SK-N-SH (cell line): ENCODE data around the gene KLHL14. TPM values are rescaled to one million over a fixed set of nuclear protein-coding genes. Genes with fewer than 3 reads are reported as not detected.

Experiments used
- CTCF ChIA-PET: fragments of 300-600, 350-600 bp; formaldehyde crosslinking; extraction: SDS; loops from one replicate; lab custom pipeline; 2021; lab: Yijun Ruan, JAX
- POLR2A ChIA-PET: fragments of 350-600 bp; sonication (Branson Sonifier 250); formaldehyde crosslinking; extraction: SDS; loops from one replicate; lab custom pipeline; 2020; ENCODE audit warnings: antibody characterized with exemption, inconsistent platforms; lab: Yijun Ruan, JAX
- DNase-seq: peaks from one replicate; pipeline ENCODE4 v3.0.0; 2012
- H2AFZ ChIP-seq: fragments of 200-600 bp; sonication (generic); 2 replicates; pipeline ENCODE4 v1.8.1; 2016; ENCODE audit warnings: antibody characterized with exemption, mild to moderate bottlenecking, low read depth
- H3F3A ChIP-seq: fragments of 200-600 bp; sonication (generic); replicated peaks from 2 replicates; pipeline ENCODE3; 2016; ENCODE audit warnings: antibody characterized with exemption, mild to moderate bottlenecking; ENCODE audit not compliant: insufficient read depth
- H3K27ac ChIP-seq, 2 experiments: fragments of 200-500 bp in 1 of 2; fragments of 200-600 bp in 1 of 2; sonication (Bioruptor generic) in 1 of 2; sonication (generic), shearing (Covaris generic) in 1 of 2; 2 replicates each; pipeline versions ENCODE4 v1.5.1 to v1.6.1; 2014 to 2016; ENCODE audit warnings: low read depth in 2 of 2, inconsistent platforms in 1 of 2, low read length in 1 of 2, mild to moderate bottlenecking in 1 of 2, mixed read lengths in 1 of 2
- H3K27me3 ChIP-seq: fragments of 200-600 bp; sonication (generic), shearing (Covaris generic); 2 replicates; pipeline ENCODE4 v1.6.1; 2016; ENCODE audit warnings: mixed run types; ENCODE audit not compliant: insufficient read depth
- H3K36me3 ChIP-seq, 2 experiments: fragments of 200-500 bp in 1 of 2; fragments of 200-600 bp in 1 of 2; sonication (Bioruptor generic) in 1 of 2; sonication (generic) in 1 of 2; replicated peaks in 1 of 2; 2 replicates each; pipeline versions ENCODE3 to v1.5.1; 2014 to 2016; ENCODE audit warnings: low read length in 1 of 2, mild to moderate bottlenecking in 1 of 2; ENCODE audit not compliant: insufficient read depth in 2 of 2, control insufficient read depth in 1 of 2
- H3K4me1 ChIP-seq, 2 experiments: fragments of 200-500 bp in 1 of 2; fragments of 200-600 bp in 1 of 2; sonication (Bioruptor generic) in 1 of 2; sonication (generic), shearing (Covaris generic) in 1 of 2; 2 replicates each; pipeline versions ENCODE4 v1.5.1 to v1.6.1; 2014 to 2016; ENCODE audit warnings: low read depth in 1 of 2, low read length in 1 of 2, mixed run types in 1 of 2; ENCODE audit not compliant: insufficient read depth in 2 of 2, control insufficient read depth in 1 of 2
- H3K4me2 ChIP-seq: fragments of 200-600 bp; sonication (generic), shearing (Covaris generic); 2 replicates; pipeline ENCODE4 v1.6.1; 2017; ENCODE audit warnings: mixed run types
- H3K4me3 ChIP-seq, 2 experiments: fragments of 200-500 bp in 1 of 2; fragments of 200-600 bp in 1 of 2; sonication (Bioruptor generic) in 1 of 2; sonication (generic), shearing (Covaris generic) in 1 of 2; 2 replicates each; pipeline versions ENCODE4 v1.5.1 to v1.8.1; 2014 to 2016; ENCODE audit warnings: low read depth in 2 of 2, inconsistent platforms in 1 of 2, low read length in 1 of 2, mild to moderate bottlenecking in 1 of 2, mixed read lengths in 1 of 2, moderate library complexity in 1 of 2
- H3K79me2 ChIP-seq: fragments of 200-600 bp; sonication (generic); 2 replicates; pipeline ENCODE4 v1.8.1; 2017; ENCODE audit warnings: mild to moderate bottlenecking; ENCODE audit not compliant: insufficient read depth
- H3K9ac ChIP-seq: fragments of 200-600 bp; sonication (generic); 2 replicates; pipeline ENCODE4 v1.6.1; 2017; ENCODE audit warnings: mixed run types
- H3K9me2 ChIP-seq: fragments of 200-600 bp; sonication (generic); 2 replicates; pipeline ENCODE4 v1.6.1; 2017; ENCODE audit warnings: mixed run types
- H3K9me3 ChIP-seq: fragments of 200-600 bp; sonication (generic); 2 replicates; pipeline ENCODE4 v1.6.1; 2017; ENCODE audit warnings: mixed run types, mild to moderate bottlenecking, moderate library complexity
- H4K20me1 ChIP-seq: fragments of 200-600 bp; sonication (generic); 2 replicates; pipeline ENCODE4 v1.6.1; 2017; ENCODE audit warnings: mild to moderate bottlenecking, mixed run types; ENCODE audit not compliant: insufficient read depth
- ELF1 ChIP-seq: IDR thresholded peaks from 2 replicates; pipeline ENCODE4 v1.4.0; 2012
- FOSL2 ChIP-seq: IDR thresholded peaks from 2 replicates; pipeline ENCODE4 v1.4.0; 2012; ENCODE audit warnings: low read depth, mild to moderate bottlenecking, moderate library complexity, borderline replicate concordance
- JUND ChIP-seq: IDR thresholded peaks from 2 replicates; pipeline ENCODE4 v1.4.0; 2012
- RAD21 ChIP-seq: IDR thresholded peaks from 2 replicates; pipeline ENCODE4 v1.6.1; 2012; ENCODE audit warnings: mild to moderate bottlenecking, low read length
- REST ChIP-seq: IDR thresholded peaks from 2 replicates; pipeline ENCODE4 v1.6.1; 2012; ENCODE audit warnings: mild to moderate bottlenecking, low read depth, low read length, moderate library complexity
- SIN3A ChIP-seq: IDR thresholded peaks from 2 replicates; pipeline ENCODE4 v1.6.1; 2012; ENCODE audit warnings: low read depth, mild to moderate bottlenecking, low read length, moderate library complexity, borderline replicate concordance
- SMC3 ChIP-seq: IDR thresholded peaks from 2 replicates; pipeline ENCODE4 v1.6.1; 2012; ENCODE audit warnings: low read depth, low read length, improper control_type of control experiment
- TAF1 ChIP-seq: IDR thresholded peaks from 2 replicates; pipeline ENCODE4 v1.6.1; 2012; ENCODE audit warnings: low read depth, mild to moderate bottlenecking, low read length, moderate library complexity, borderline replicate concordance
- TCF12 ChIP-seq: IDR thresholded peaks from 2 replicates; pipeline ENCODE4 v1.4.0; 2012
- TEAD4 ChIP-seq: IDR thresholded peaks from 2 replicates; pipeline ENCODE4 v1.4.0; 2012; ENCODE audit warnings: mild to moderate bottlenecking, borderline replicate concordance; ENCODE audit not compliant: insufficient read depth
- WGBS: methylation state at CpG from one replicate; pipeline ENCODE4 v1.1.6; 2017; ENCODE audit warnings: low lambda C conversion rate; 5-methylcytosine and 5-hydroxymethylcytosine counted together
- polyA plus RNA-seq, 3 experiments: library from polyadenylated mRNA; depleted of rRNA; stranded (reverse); fragments of >200 nt; gene quantifications; 2 replicates each; pipeline ENCODE4 v1.2.3, GENCODE V29; 2012
- TF ChIP-seq, protein P1 (sequence below): IDR thresholded peaks from 2 replicates; pipeline ENCODE4 v1.4.0; 2012; ENCODE audit warnings: low read depth, borderline replicate concordance
- TF ChIP-seq, protein P2 (sequence below): IDR thresholded peaks from 2 replicates; pipeline ENCODE4; 2012
- TF ChIP-seq, protein P3 (sequence below): IDR thresholded peaks from 2 replicates; pipeline ENCODE4 v1.4.0; 2012; ENCODE audit warnings: low read depth, borderline replicate concordance
- TF ChIP-seq, protein P4 (sequence below): fragments of 150-350 bp; IDR thresholded peaks from 2 replicates; pipeline ENCODE4 v1.6.1; 2017; ENCODE audit warnings: antibody characterized with exemption, low read length, low read depth, borderline replicate concordance
- TF ChIP-seq, protein P5 (sequence below): fragments of 200-600 bp; sonication (generic); IDR thresholded peaks from 2 replicates; pipeline ENCODE4 v1.6.1; 2017; ENCODE audit warnings: antibody characterized with exemption, mild to moderate bottlenecking, moderate library complexity

Gene KLHL14
- polyA plus RNA-seq, 1 of the 3 experiments (the other 2 are of a cell fraction), result not detected

GRCh38 chr18:32696376-32696775 is 76.4 kb downstream of the KLHL14 start:
- Histone ChIP-seq H3K9me2 (no peaks in the 10 kb centered on the region), H3F3A (no peaks in the 10 kb centered on the region), H3K4me1 (peaks cover 0 to 2% of the 10 kb centered on the region in 2 experiments; a peak in 2 of 4 replicates), H3K36me3 (no peaks in the 10 kb centered on the region)
- WGBS, result 43% methylated on average over 3 of the region's 3 CpGs
- TF ChIP-seq SMC3, result no peak
- TF ChIP-seq TCF12, result no peak
- TF ChIP-seq, protein P1, sequence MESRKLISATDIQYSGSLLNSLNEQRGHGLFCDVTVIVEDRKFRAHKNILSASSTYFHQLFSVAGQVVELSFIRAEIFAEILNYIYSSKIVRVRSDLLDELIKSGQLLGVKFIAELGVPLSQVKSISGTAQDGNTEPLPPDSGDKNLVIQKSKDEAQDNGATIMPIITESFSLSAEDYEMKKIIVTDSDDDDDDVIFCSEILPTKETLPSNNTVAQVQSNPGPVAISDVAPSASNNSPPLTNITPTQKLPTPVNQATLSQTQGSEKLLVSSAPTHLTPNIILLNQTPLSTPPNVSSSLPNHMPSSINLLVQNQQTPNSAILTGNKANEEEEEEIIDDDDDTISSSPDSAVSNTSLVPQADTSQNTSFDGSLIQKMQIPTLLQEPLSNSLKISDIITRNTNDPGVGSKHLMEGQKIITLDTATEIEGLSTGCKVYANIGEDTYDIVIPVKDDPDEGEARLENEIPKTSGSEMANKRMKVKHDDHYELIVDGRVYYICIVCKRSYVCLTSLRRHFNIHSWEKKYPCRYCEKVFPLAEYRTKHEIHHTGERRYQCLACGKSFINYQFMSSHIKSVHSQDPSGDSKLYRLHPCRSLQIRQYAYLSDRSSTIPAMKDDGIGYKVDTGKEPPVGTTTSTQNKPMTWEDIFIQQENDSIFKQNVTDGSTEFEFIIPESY, result no peak
- no peak for TF ChIP-seq SIN3A
- TF ChIP-seq, protein P2, sequence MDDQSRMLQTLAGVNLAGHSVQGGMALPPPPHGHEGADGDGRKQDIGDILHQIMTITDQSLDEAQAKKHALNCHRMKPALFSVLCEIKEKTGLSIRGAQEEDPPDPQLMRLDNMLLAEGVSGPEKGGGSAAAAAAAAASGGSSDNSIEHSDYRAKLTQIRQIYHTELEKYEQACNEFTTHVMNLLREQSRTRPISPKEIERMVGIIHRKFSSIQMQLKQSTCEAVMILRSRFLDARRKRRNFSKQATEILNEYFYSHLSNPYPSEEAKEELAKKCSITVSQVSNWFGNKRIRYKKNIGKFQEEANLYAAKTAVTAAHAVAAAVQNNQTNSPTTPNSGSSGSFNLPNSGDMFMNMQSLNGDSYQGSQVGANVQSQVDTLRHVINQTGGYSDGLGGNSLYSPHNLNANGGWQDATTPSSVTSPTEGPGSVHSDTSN, result no peak
- TF ChIP-seq, protein P3, sequence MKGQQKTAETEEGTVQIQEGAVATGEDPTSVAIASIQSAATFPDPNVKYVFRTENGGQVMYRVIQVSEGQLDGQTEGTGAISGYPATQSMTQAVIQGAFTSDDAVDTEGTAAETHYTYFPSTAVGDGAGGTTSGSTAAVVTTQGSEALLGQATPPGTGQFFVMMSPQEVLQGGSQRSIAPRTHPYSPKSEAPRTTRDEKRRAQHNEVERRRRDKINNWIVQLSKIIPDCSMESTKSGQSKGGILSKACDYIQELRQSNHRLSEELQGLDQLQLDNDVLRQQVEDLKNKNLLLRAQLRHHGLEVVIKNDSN, result no peak
- no peak for TF ChIP-seq REST
- TF ChIP-seq, protein P4, sequence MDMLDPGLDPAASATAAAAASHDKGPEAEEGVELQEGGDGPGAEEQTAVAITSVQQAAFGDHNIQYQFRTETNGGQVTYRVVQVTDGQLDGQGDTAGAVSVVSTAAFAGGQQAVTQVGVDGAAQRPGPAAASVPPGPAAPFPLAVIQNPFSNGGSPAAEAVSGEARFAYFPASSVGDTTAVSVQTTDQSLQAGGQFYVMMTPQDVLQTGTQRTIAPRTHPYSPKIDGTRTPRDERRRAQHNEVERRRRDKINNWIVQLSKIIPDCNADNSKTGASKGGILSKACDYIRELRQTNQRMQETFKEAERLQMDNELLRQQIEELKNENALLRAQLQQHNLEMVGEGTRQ, result no peak
- TF ChIP-seq TEAD4, result no peak
- TF ChIP-seq RAD21, result no peak
- no peak for TF ChIP-seq ELF1
- no peak for TF ChIP-seq FOSL2
- TF ChIP-seq TAF1, result no peak
- TF ChIP-seq, protein P5, sequence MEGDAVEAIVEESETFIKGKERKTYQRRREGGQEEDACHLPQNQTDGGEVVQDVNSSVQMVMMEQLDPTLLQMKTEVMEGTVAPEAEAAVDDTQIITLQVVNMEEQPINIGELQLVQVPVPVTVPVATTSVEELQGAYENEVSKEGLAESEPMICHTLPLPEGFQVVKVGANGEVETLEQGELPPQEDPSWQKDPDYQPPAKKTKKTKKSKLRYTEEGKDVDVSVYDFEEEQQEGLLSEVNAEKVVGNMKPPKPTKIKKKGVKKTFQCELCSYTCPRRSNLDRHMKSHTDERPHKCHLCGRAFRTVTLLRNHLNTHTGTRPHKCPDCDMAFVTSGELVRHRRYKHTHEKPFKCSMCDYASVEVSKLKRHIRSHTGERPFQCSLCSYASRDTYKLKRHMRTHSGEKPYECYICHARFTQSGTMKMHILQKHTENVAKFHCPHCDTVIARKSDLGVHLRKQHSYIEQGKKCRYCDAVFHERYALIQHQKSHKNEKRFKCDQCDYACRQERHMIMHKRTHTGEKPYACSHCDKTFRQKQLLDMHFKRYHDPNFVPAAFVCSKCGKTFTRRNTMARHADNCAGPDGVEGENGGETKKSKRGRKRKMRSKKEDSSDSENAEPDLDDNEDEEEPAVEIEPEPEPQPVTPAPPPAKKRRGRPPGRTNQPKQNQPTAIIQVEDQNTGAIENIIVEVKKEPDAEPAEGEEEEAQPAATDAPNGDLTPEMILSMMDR, result no peak
- TF ChIP-seq JUND, result no peak
- TF ChIP-seq, all 33 proteins: peak for 0
- no peaks in the 10 kb centered on the region for H3K27me3 ChIP-seq
- DNase-seq, result no peak
- no peaks in the 10 kb centered on the region for H3K79me2 ChIP-seq
- CTCF ChIA-PET, result interaction anchor here (0.9 to 2.0 kb wide), 3 partner anchors 10 to 21 kb away, joined by 4 read pairs; no protein-coding TSS in a partner anchor
- H3K9me3 ChIP-seq, result no peaks in the 10 kb centered on the region
- H3K4me2 ChIP-seq, result no peak overlapping the region
- no peak overlapping the region for H2AFZ ChIP-seq
- H3K9ac ChIP-seq, result no peak overlapping the region
- H3K27ac ChIP-seq, result no peak overlapping the region
- no peak overlapping the region for H3K4me3 ChIP-seq
- H4K20me1 ChIP-seq, result no peaks in the 10 kb centered on the region
- POLR2A ChIA-PET, result no interaction called here
